Stomach smooth muscle (tissue), 2 donors: ENCODE data around the gene DDX25.

Experiments used
- H3K27ac ChIP-seq: one replicate; pipeline ENCODE4 v1.7.0; 2013; ENCODE audit warnings: mild to moderate bottlenecking, low read length, inconsistent platforms
- H3K27me3 ChIP-seq, 2 donors: one replicate each; pipeline ENCODE4 v1.7.0; 2013; ENCODE audit warnings: low read length in 2 of 2; ENCODE audit not compliant: insufficient read depth in 2 of 2, control insufficient read depth in 1 of 2
- H3K36me3 ChIP-seq, 2 donors: one replicate each; pipeline ENCODE4 v1.7.0; 2013; ENCODE audit warnings: low read length in 2 of 2; ENCODE audit not compliant: control insufficient read depth in 2 of 2, insufficient read depth in 2 of 2
- H3K4me1 ChIP-seq: one replicate; pipeline ENCODE4 v1.7.0; 2013; ENCODE audit warnings: low read length; ENCODE audit not compliant: control insufficient read depth, insufficient read depth
- H3K4me3 ChIP-seq, 2 donors: one replicate each; pipeline ENCODE4 v1.7.0; 2013; ENCODE audit warnings: low read length in 2 of 2
- H3K9ac ChIP-seq, 2 donors: one replicate each; pipeline ENCODE4 v1.7.0; 2013; ENCODE audit warnings: low read length in 2 of 2, mild to moderate bottlenecking in 1 of 2
- H3K9me3 ChIP-seq, 2 donors: one replicate each; pipeline ENCODE4 v1.7.0; 2013; ENCODE audit warnings: low read length in 2 of 2; ENCODE audit not compliant: control insufficient read depth in 2 of 2
- donor health status: healthy.
- donor health status: Pancreatic carcinoma.

DDX25 gene

GRCh38 chr11:125925247-125925740 is 21.0 kb downstream of the DDX25 start:
- H3K9ac ChIP-seq: no peak overlapping the region
- H3K9me3 ChIP-seq: no peaks in the 10 kb centered on the region
- no peak overlapping the region for H3K27ac ChIP-seq
- peaks cover 0 to 2% of the 10 kb centered on the region in 2 donors for H3K27me3 ChIP-seq
- H3K36me3 ChIP-seq: no peaks in the 10 kb centered on the region
- H3K4me1 ChIP-seq: no peaks in the 10 kb centered on the region
- no peak overlapping the region for H3K4me3 ChIP-seq

- H3K27ac ChIP-seq: no peak overlapping the region
- no peaks in the 10 kb centered on the region for H3K4me1 ChIP-seq
- peaks cover 0 to 2% of the 10 kb centered on the region in 2 donors for H3K27me3 ChIP-seq
- no peaks in the 10 kb centered on the region for H3K9me3 ChIP-seq
- H3K9ac ChIP-seq: no peak overlapping the region
- no peaks in the 10 kb centered on the region for H3K36me3 ChIP-seq
- H3K4me3 ChIP-seq: no peak overlapping the region
Observed at GRCh38 chr11:125925804-125926203, 21.5 kb downstream of the DDX25 start.

- H3K36me3 ChIP-seq: no peaks in the 10 kb centered on the region
Observed at GRCh38 chr11:125926682-125927081, 22.4 kb downstream of the DDX25 start.

GRCh38 chr11:125929445-125930075 is 25.3 kb downstream of the DDX25 start:
- Histone ChIP-seq H3K4me3 (no peak overlapping the region), H3K27me3 (peaks cover 0 to 2% of the 10 kb centered on the region in 2 donors), H3K9me3 (no peaks in the 10 kb centered on the region), H3K4me1 (no peaks in the 10 kb centered on the region), H3K36me3 (no peaks in the 10 kb centered on the region), H3K9ac (no peak overlapping the region), H3K27ac (no peak overlapping the region)

More at GRCh38 chr11:125926682-125927081, 22.4 kb downstream of the DDX25 start:
- peaks cover 0 to 2% of the 10 kb centered on the region in 2 donors for H3K27me3 ChIP-seq
- H3K4me1 ChIP-seq: no peaks in the 10 kb centered on the region
- no peak overlapping the region for H3K9ac ChIP-seq
- H3K9me3 ChIP-seq: no peaks in the 10 kb centered on the region
- no peak overlapping the region for H3K4me3 ChIP-seq
- H3K27ac ChIP-seq: no peak overlapping the region

GRCh38 chr11:125930076-125930450 is 25.8 kb downstream of the DDX25 start:
- Histone ChIP-seq H3K36me3 (no peaks in the 10 kb centered on the region), H3K27ac (no peak overlapping the region), H3K4me1 (no peaks in the 10 kb centered on the region)

GRCh38 chr11:125931116-125931515 is 26.8 kb downstream of the DDX25 start:
- Histone ChIP-seq H3K4me1 (no peaks in the 10 kb centered on the region), H3K9me3 (no peaks in the 10 kb centered on the region), H3K4me3 (no peak overlapping the region)

More at GRCh38 chr11:125930076-125930450, 25.8 kb downstream of the DDX25 start:
- no peaks in the 10 kb centered on the region for H3K9me3 ChIP-seq
- no peak overlapping the region for H3K9ac ChIP-seq
- H3K27me3 ChIP-seq: peaks cover 0 to 2% of the 10 kb centered on the region in 2 donors
- H3K4me3 ChIP-seq: no peak overlapping the region

GRCh38 chr11:125931668-125932067 is 27.4 kb downstream of the DDX25 start:
- no peaks in the 10 kb centered on the region for H3K9me3 ChIP-seq
- no peak overlapping the region for H3K4me3 ChIP-seq
- peaks cover 0 to 2% of the 10 kb centered on the region in 2 donors for H3K27me3 ChIP-seq
- no peaks in the 10 kb centered on the region for H3K36me3 ChIP-seq
- no peak overlapping the region for H3K9ac ChIP-seq
- no peak overlapping the region for H3K27ac ChIP-seq
- no peaks in the 10 kb centered on the region for H3K4me1 ChIP-seq

More at GRCh38 chr11:125931116-125931515, 26.8 kb downstream of the DDX25 start:
- Histone ChIP-seq H3K27ac (no peak overlapping the region), H3K36me3 (no peaks in the 10 kb centered on the region), H3K9ac (no peak overlapping the region), H3K27me3 (peaks cover 0 to 2% of the 10 kb centered on the region in 2 donors)

GRCh38 chr11:125932301-125932700 is 28.0 kb downstream of the DDX25 start:
- no peaks in the 10 kb centered on the region for H3K9me3 ChIP-seq

GRCh38 chr11:125933030-125933813 is 28.9 kb downstream of the DDX25 start:
- Histone ChIP-seq H3K36me3 (no peaks in the 10 kb centered on the region), H3K4me1 (no peaks in the 10 kb centered on the region), H3K27ac (no peak overlapping the region), H3K9ac (no peak overlapping the region), H3K9me3 (no peaks in the 10 kb centered on the region), H3K4me3 (no peak overlapping the region), H3K27me3 (peaks cover 0 to 2% of the 10 kb centered on the region in 2 donors)

More at GRCh38 chr11:125932301-125932700, 28.0 kb downstream of the DDX25 start:
- Histone ChIP-seq H3K36me3 (no peaks in the 10 kb centered on the region), H3K4me3 (no peak overlapping the region), H3K27me3 (peaks cover 0 to 2% of the 10 kb centered on the region in 2 donors), H3K9ac (no peak overlapping the region), H3K27ac (no peak overlapping the region), H3K4me1 (no peaks in the 10 kb centered on the region)

GRCh38 chr11:125934473-125934872 is 30.2 kb downstream of the DDX25 start:
- H3K27me3 ChIP-seq: peaks cover 0 to 2% of the 10 kb centered on the region in 2 donors
- H3K9me3 ChIP-seq: no peaks in the 10 kb centered on the region
- no peaks in the 10 kb centered on the region for H3K36me3 ChIP-seq
- H3K9ac ChIP-seq: no peak overlapping the region
- H3K4me3 ChIP-seq: no peak overlapping the region
- H3K27ac ChIP-seq: no peak overlapping the region
- H3K4me1 ChIP-seq: peaks cover 10% of the 10 kb centered on the region
